OCI-LY1 (cell line): ENCODE data around the gene CXCR5.

Experiments used
- H2AFZ ChIP-seq: fragments of 200-600 bp; sonication (generic), shearing (Covaris generic); 2 replicates; pipeline ENCODE4 v1.6.0; 2014; ENCODE audit warnings: antibody characterized with exemption, mild to moderate bottlenecking, low read length
- H3F3A ChIP-seq: fragments of 200-600 bp; sonication (generic), shearing (Covaris generic); 2 replicates; pipeline ENCODE4 v1.6.0; 2014; ENCODE audit warnings: mild to moderate bottlenecking, antibody characterized with exemption, low read length, moderate library complexity; ENCODE audit not compliant: insufficient read depth
- H3K27ac ChIP-seq: fragments of 200-600 bp; sonication (generic); 2 replicates; pipeline ENCODE4 v1.5.1; 2014; ENCODE audit warnings: low read length, mixed run types, mild to moderate bottlenecking, low read depth; ENCODE audit not compliant: poor library complexity, severe bottlenecking
- H3K27me3 ChIP-seq: fragments of 200-600 bp; sonication (generic); 2 replicates; pipeline ENCODE4 v1.6.0; 2014; ENCODE audit warnings: antibody characterized with exemption, mild to moderate bottlenecking, low read length, moderate library complexity; ENCODE audit not compliant: insufficient read depth
- H3K36me3 ChIP-seq: fragments of 200-600 bp; sonication (generic); 2 replicates; pipeline ENCODE4 v1.6.1; 2014; ENCODE audit warnings: mild to moderate bottlenecking, antibody characterized with exemption, low read length, moderate library complexity, mixed read lengths; ENCODE audit not compliant: insufficient read depth
- H3K4me1 ChIP-seq: fragments of 200-600 bp; sonication (generic); 2 replicates; pipeline ENCODE4 v1.5.1; 2014; ENCODE audit warnings: mild to moderate bottlenecking, low read length, moderate library complexity; ENCODE audit not compliant: insufficient read depth, severe bottlenecking
- H3K4me2 ChIP-seq: fragments of 200-600 bp; sonication (generic), shearing (Covaris generic); 2 replicates; pipeline ENCODE4 v1.6.1; 2014; ENCODE audit warnings: low read length
- H3K4me3 ChIP-seq: fragments of 200-600 bp; sonication (generic); 2 replicates; pipeline ENCODE4 v1.5.1; 2014; ENCODE audit warnings: low read length, low read depth, mild to moderate bottlenecking, mixed read lengths; ENCODE audit not compliant: poor library complexity, severe bottlenecking
- H3K79me2 ChIP-seq: fragments of 200-600 bp; shearing (Covaris generic); 2 replicates; pipeline ENCODE4 v1.6.1; 2016; ENCODE audit warnings: mixed run types, low read length, mixed read lengths; ENCODE audit not compliant: insufficient read depth
- H3K9ac ChIP-seq: fragments of 200-600 bp; sonication (generic), shearing (Covaris generic); 2 replicates; pipeline ENCODE4 v1.6.1; 2014; ENCODE audit warnings: mild to moderate bottlenecking, low read length, mixed read lengths
- H3K9me2 ChIP-seq: fragments of 200-600 bp; sonication (generic), shearing (Covaris generic); 2 replicates; pipeline ENCODE4 v1.6.1; 2014; ENCODE audit warnings: low read depth, mild to moderate bottlenecking, low read length, mixed read lengths
- H3K9me3 ChIP-seq: fragments of 200-600 bp; shearing (Covaris generic); 2 replicates; pipeline ENCODE4 v1.6.1; 2014; ENCODE audit warnings: low read length, mixed read lengths
- H4K20me1 ChIP-seq: fragments of 200-600 bp; sonication (generic), shearing (Covaris generic); 2 replicates; pipeline ENCODE4 v1.6.0; 2016; ENCODE audit warnings: mild to moderate bottlenecking, low read length; ENCODE audit not compliant: insufficient read depth
- EZH2 ChIP-seq: fragments of 200-600 bp; sonication (generic), shearing (Covaris generic); IDR thresholded peaks from 2 replicates; pipeline ENCODE4 v1.8.0; 2017; ENCODE audit warnings: borderline replicate concordance, mixed run types, mild to moderate bottlenecking, antibody characterized with exemption, low read length, moderate library complexity, mixed read lengths
- TF ChIP-seq, protein P1 (sequence below): fragments of 200-600 bp; sonication (generic), shearing (Covaris generic); IDR thresholded peaks from 2 replicates; pipeline ENCODE4 v1.5.1; 2017; ENCODE audit warnings: mild to moderate bottlenecking, antibody characterized with exemption, low read length, moderate library complexity, mixed read lengths

CXCR5 gene

GRCh38 chr11:118885831-118886565, 2.3 kb downstream of the CXCR5 start:
- peak overlapping the region; percentile 95 for H3K4me2 ChIP-seq
- H3K79me2 ChIP-seq: peaks cover 53% of the 10 kb centered on the region
- peak overlapping the region; percentile 96 for H3K27ac ChIP-seq
- TF ChIP-seq, protein P1, sequence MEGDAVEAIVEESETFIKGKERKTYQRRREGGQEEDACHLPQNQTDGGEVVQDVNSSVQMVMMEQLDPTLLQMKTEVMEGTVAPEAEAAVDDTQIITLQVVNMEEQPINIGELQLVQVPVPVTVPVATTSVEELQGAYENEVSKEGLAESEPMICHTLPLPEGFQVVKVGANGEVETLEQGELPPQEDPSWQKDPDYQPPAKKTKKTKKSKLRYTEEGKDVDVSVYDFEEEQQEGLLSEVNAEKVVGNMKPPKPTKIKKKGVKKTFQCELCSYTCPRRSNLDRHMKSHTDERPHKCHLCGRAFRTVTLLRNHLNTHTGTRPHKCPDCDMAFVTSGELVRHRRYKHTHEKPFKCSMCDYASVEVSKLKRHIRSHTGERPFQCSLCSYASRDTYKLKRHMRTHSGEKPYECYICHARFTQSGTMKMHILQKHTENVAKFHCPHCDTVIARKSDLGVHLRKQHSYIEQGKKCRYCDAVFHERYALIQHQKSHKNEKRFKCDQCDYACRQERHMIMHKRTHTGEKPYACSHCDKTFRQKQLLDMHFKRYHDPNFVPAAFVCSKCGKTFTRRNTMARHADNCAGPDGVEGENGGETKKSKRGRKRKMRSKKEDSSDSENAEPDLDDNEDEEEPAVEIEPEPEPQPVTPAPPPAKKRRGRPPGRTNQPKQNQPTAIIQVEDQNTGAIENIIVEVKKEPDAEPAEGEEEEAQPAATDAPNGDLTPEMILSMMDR: no peak
- TF ChIP-seq EZH2: no peak
- no peaks in the 10 kb centered on the region for H3K27me3 ChIP-seq
- H2AFZ ChIP-seq: no peak overlapping the region
- no peaks in the 10 kb centered on the region for H3K9me3 ChIP-seq
- H3F3A ChIP-seq: no peaks in the 10 kb centered on the region
- H3K4me1 ChIP-seq: peaks cover 77% of the 10 kb centered on the region
- H3K9me2 ChIP-seq: no peaks in the 10 kb centered on the region
- peak overlapping the region; percentile 97 for H3K4me3 ChIP-seq
- peaks cover 72% of the 10 kb centered on the region for H3K36me3 ChIP-seq
- peak overlapping the region; percentile 99 for H3K9ac ChIP-seq
- H4K20me1 ChIP-seq: no peaks in the 10 kb centered on the region

- H3K27me3 ChIP-seq: no peaks in the 10 kb centered on the region
- H3K79me2 ChIP-seq: peaks cover 53% of the 10 kb centered on the region
- H3K9ac ChIP-seq: peak overlapping the region; percentile 99
- peak overlapping the region; percentile 95 for H3K4me2 ChIP-seq
- H3K4me1 ChIP-seq: peaks cover 77% of the 10 kb centered on the region
- H3K9me2 ChIP-seq: no peaks in the 10 kb centered on the region
- no peaks in the 10 kb centered on the region for H3F3A ChIP-seq
- TF ChIP-seq EZH2: no peak
- TF ChIP-seq, protein P1: no peak
- H3K9me3 ChIP-seq: no peaks in the 10 kb centered on the region
- H3K4me3 ChIP-seq: peak overlapping the region; percentile 97
- no peak overlapping the region for H2AFZ ChIP-seq
- H3K36me3 ChIP-seq: peaks cover 73% of the 10 kb centered on the region
- peak overlapping the region; percentile 96 for H3K27ac ChIP-seq
- no peaks in the 10 kb centered on the region for H4K20me1 ChIP-seq
Observed at GRCh38 chr11:118886681-118887111, 3.0 kb downstream of the CXCR5 start.

DNA sequence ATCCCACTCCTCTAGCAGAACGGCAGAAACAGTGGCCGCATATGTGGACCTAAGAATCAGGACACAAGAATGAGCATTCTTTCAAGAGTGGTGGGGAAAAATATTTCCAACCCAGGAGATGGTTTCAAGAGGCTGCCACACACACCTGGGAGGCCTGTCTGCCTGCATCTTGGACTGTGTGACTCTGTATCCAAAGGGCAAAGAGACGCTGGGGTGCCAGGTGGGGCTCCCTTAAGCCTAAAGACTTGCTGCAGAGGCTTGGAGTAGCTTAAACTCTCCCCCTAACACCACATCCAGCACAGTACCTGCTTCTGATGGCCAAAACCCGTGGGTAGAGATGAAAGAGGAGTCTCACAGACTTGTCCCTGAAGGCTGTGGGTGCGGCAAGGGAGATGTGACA, 3.5 kb downstream of the CXCR5 start:
- Histone ChIP-seq H3K36me3 (peaks cover 73% of the 10 kb centered on the region), H3K4me2 (peak overlapping the region; percentile 95), H2AFZ (no peak overlapping the region), H3K9ac (peak overlapping the region; percentile 99), H3K27me3 (no peaks in the 10 kb centered on the region), H3K79me2 (peaks cover 53% of the 10 kb centered on the region), H3K27ac (peak overlapping the region; percentile 96), H4K20me1 (no peaks in the 10 kb centered on the region), H3K4me1 (peaks cover 77% of the 10 kb centered on the region), H3K9me2 (no peaks in the 10 kb centered on the region), H3K4me3 (peak overlapping the region; percentile 97), H3K9me3 (no peaks in the 10 kb centered on the region), H3F3A (no peaks in the 10 kb centered on the region)
- TF ChIP-seq EZH2: no peak
- TF ChIP-seq, protein P1: no peak
